H1 (cell line): Measurements from ENCODE around the gene ISM1. TPM values are rescaled to one million over a fixed set of nuclear protein-coding genes. Genes with fewer than 3 reads are reported as not detected.

Source experiments
- CTCF ChIA-PET: fragments of 300-600 bp; sonication (Branson Sonifier 250); formaldehyde crosslinking; loops from one replicate; lab custom pipeline; 2021; ENCODE audit not compliant: partially characterized antibody; lab: Charles Lee
- POLR2A ChIA-PET: fragments of 300-600 bp; sonication (Branson Sonifier 250); formaldehyde crosslinking; loops from one replicate; lab custom pipeline; 2021; ENCODE audit warnings: inconsistent platforms; ENCODE audit not compliant: partially characterized antibody; lab: Charles Lee
- DNase-seq, 2 experiments: peaks; one replicate each; pipeline versions ENCODE4 v3.0.0 to v3.0.0-alpha.2; 2010 to 2022; ENCODE audit warnings: low spot score in 2 of 2, low read depth in 1 of 2, mixed read lengths in 1 of 2
- FAIRE-seq: peaks from 2 replicates; lab custom pipeline; 2011; peaks lifted over from hg19 to GRCh38; lab: Jason Lieb, UNC
- H2AFZ ChIP-seq: 2 replicates; pipeline ENCODE4 v1.8.1; 2012; ENCODE audit warnings: low read length, inconsistent platforms
- H2AK5ac ChIP-seq: 2 replicates; pipeline ENCODE4 v1.6.1; 2013; ENCODE audit warnings: low read depth, low read length
- H2BK120ac ChIP-seq: replicated peaks from 2 replicates; pipeline ENCODE3; 2013; ENCODE audit warnings: low read depth, low read length, inconsistent platforms
- H2BK12ac ChIP-seq: 2 replicates; pipeline ENCODE4 v1.6.1; 2013; ENCODE audit warnings: low read depth, low read length
- H2BK15ac ChIP-seq: 2 replicates; pipeline ENCODE4 v1.6.1; 2013; ENCODE audit warnings: low read length
- H2BK20ac ChIP-seq: 2 replicates; pipeline ENCODE4 v1.6.1; 2013; ENCODE audit warnings: low read length
- H2BK5ac ChIP-seq: 2 replicates; pipeline ENCODE4 v1.6.1; 2013; ENCODE audit warnings: low read depth, low read length
- H3K14ac ChIP-seq: 2 replicates; pipeline ENCODE4 v1.6.1; 2013; ENCODE audit warnings: inconsistent platforms; ENCODE audit not compliant: insufficient read length
- H3K18ac ChIP-seq: 2 replicates; pipeline ENCODE4 v1.6.1; 2013; ENCODE audit warnings: low read length; ENCODE audit errors: extremely low read depth
- H3K23ac ChIP-seq: 2 replicates; pipeline ENCODE4 v1.6.1; 2013; ENCODE audit warnings: inconsistent platforms; ENCODE audit not compliant: insufficient read length
- H3K23me2 ChIP-seq: 2 replicates; pipeline ENCODE4 v1.6.1; 2013; ENCODE audit warnings: low read depth, low read length
- H3K27ac ChIP-seq: 2 replicates; pipeline ENCODE4 v1.6.1; 2011; ENCODE audit warnings: low read depth, low read length, inconsistent platforms
- H3K27me3 ChIP-seq, 4 experiments: replicated peaks in 1 of 4; 1 replicate in 1 of 4; 2 replicates in 3 of 4; pipeline versions ENCODE4 v1.6.1 to v1.8.1; 2011 to 2013; ENCODE audit warnings: low read length in 3 of 4, mild to moderate bottlenecking in 3 of 4, inconsistent platforms in 2 of 4, mixed read lengths in 2 of 4, moderate library complexity in 1 of 4; ENCODE audit not compliant: control insufficient read depth in 3 of 4, insufficient read depth in 3 of 4; ENCODE audit errors: extremely low read depth in 1 of 4
- H3K36me3 ChIP-seq, 4 experiments: 2 replicates each; pipeline versions ENCODE4 v1.6.1 to v1.8.1; 2011 to 2013; ENCODE audit warnings: mild to moderate bottlenecking in 4 of 4, low read length in 3 of 4, moderate library complexity in 2 of 4, control low read depth in 1 of 4, inconsistent platforms in 1 of 4; ENCODE audit not compliant: insufficient read depth in 4 of 4, control insufficient read depth in 2 of 4
- H3K4ac ChIP-seq: replicated peaks from 2 replicates; pipeline ENCODE3; 2013; ENCODE audit warnings: low read length, low read depth, mixed read lengths, inconsistent platforms; ENCODE audit not compliant: insufficient read length
- H3K4me1 ChIP-seq, 4 experiments: replicated peaks in 1 of 4; 1 replicate in 1 of 4; 2 replicates in 3 of 4; pipeline versions ENCODE4 v1.6.1 to v1.8.1; 2011 to 2013; ENCODE audit warnings: low read length in 3 of 4, inconsistent platforms in 2 of 4, mixed read lengths in 1 of 4; ENCODE audit not compliant: insufficient read depth in 4 of 4, control insufficient read depth in 3 of 4
- H3K4me2 ChIP-seq, 2 experiments: 2 replicates each; pipeline versions ENCODE4 v1.6.1 to v1.8.1; 2011 to 2013; ENCODE audit warnings: low read depth in 2 of 2, low read length in 2 of 2, control low read depth in 1 of 2, inconsistent platforms in 1 of 2, mild to moderate bottlenecking in 1 of 2; ENCODE audit not compliant: insufficient read depth in 1 of 2
- H3K4me3 ChIP-seq, 4 experiments: fragments of 200-600, 300-600 bp in 1 of 4; sonication (generic), shearing (Covaris generic), sonication (Bioruptor Twin) in 1 of 4; 2 replicates each; pipeline versions ENCODE4 v1.5.1 to v1.8.1; 2011 to 2016; ENCODE audit warnings: low read length in 4 of 4, low read depth in 3 of 4, control low read depth in 2 of 4, inconsistent platforms in 2 of 4, mild to moderate bottlenecking in 2 of 4, mixed read lengths in 1 of 4, moderate library complexity in 1 of 4; ENCODE audit not compliant: insufficient read depth in 2 of 4; ENCODE audit errors: extremely low read depth in 1 of 4
- H3K56ac ChIP-seq: replicated peaks from 2 replicates; pipeline ENCODE3; 2013; ENCODE audit warnings: low read depth, mild to moderate bottlenecking, mixed read lengths, low read length, inconsistent platforms; ENCODE audit not compliant: insufficient read length
- H3K79me1 ChIP-seq: 2 replicates; pipeline ENCODE4 v1.6.1; 2013; ENCODE audit warnings: low read depth, low read length, control low read depth
- H3K79me2 ChIP-seq, 2 experiments: 2 replicates each; pipeline versions ENCODE4 v1.6.1 to v1.8.1; 2012 to 2013; ENCODE audit warnings: low read length in 2 of 2, mild to moderate bottlenecking in 2 of 2, inconsistent platforms in 1 of 2; ENCODE audit not compliant: insufficient read depth in 2 of 2, control insufficient read depth in 1 of 2
- H3K9ac ChIP-seq, 4 experiments: replicated peaks in 1 of 4; 1 replicate in 1 of 4; 2 replicates in 3 of 4; pipeline versions ENCODE4 v1.6.1 to v1.8.1; 2011 to 2013; ENCODE audit warnings: low read depth in 3 of 4, low read length in 3 of 4, control low read depth in 2 of 4, mild to moderate bottlenecking in 2 of 4, moderate library complexity in 2 of 4, inconsistent platforms in 1 of 4; ENCODE audit errors: extremely low read depth in 1 of 4
- H3K9me3 ChIP-seq, 2 experiments: 2 replicates each; pipeline versions ENCODE4 v1.6.1 to v1.8.1; 2012 to 2013; ENCODE audit warnings: mild to moderate bottlenecking in 2 of 2, moderate library complexity in 2 of 2, control low read depth in 1 of 2, inconsistent platforms in 1 of 2, low read depth in 1 of 2, low read length in 1 of 2, mixed read lengths in 1 of 2; ENCODE audit not compliant: insufficient read depth in 2 of 2
- H4K20me1 ChIP-seq, 2 experiments: replicated peaks in 1 of 2; 2 replicates each; pipeline versions ENCODE3 to v1.8.1; 2011 to 2013; ENCODE audit warnings: inconsistent platforms in 2 of 2, low read length in 2 of 2, mild to moderate bottlenecking in 1 of 2; ENCODE audit not compliant: insufficient read depth in 2 of 2, control insufficient read depth in 1 of 2
- H4K5ac ChIP-seq: 2 replicates; pipeline ENCODE4 v1.6.1; 2013; ENCODE audit warnings: low read length, low read depth, mixed read lengths, inconsistent platforms; ENCODE audit not compliant: insufficient read length
- H4K8ac ChIP-seq: 2 replicates; pipeline ENCODE4 v1.8.0; 2013; ENCODE audit warnings: mild to moderate bottlenecking, moderate library complexity, low read length, inconsistent platforms; ENCODE audit not compliant: insufficient read depth; ENCODE audit errors: extremely low read depth
- H4K91ac ChIP-seq: replicated peaks from 2 replicates; pipeline ENCODE3; 2013; ENCODE audit warnings: low read length, mixed read lengths, inconsistent platforms; ENCODE audit not compliant: insufficient read length
- EGR1 ChIP-seq: IDR thresholded peaks from 2 replicates; pipeline ENCODE4 v1.6.1; 2011; ENCODE audit warnings: low read depth, low read length, borderline replicate concordance
- HDAC2 ChIP-seq, 2 experiments: fragments of 300-600 bp in 1 of 2; sonication (generic) in 1 of 2; IDR thresholded peaks; 2 replicates each; pipeline ENCODE4 v1.6.1; 2011 to 2012; ENCODE audit warnings: low read depth in 2 of 2, low read length in 2 of 2, mild to moderate bottlenecking in 2 of 2, moderate library complexity in 2 of 2, borderline replicate concordance in 1 of 2, inconsistent platforms in 1 of 2
- POLR2A ChIP-seq, 2 experiments: IDR thresholded peaks; 1 replicate in 1 of 2; 2 replicates in 1 of 2; pipeline ENCODE4 v1.6.1; 2011; ENCODE audit warnings: low read depth in 2 of 2, low read length in 2 of 2, mild to moderate bottlenecking in 2 of 2; ENCODE audit errors: control extremely low read depth in 1 of 2
- POU5F1 ChIP-seq: IDR thresholded peaks from 2 replicates; pipeline ENCODE4 v1.6.1; 2011; ENCODE audit warnings: low read depth, mild to moderate bottlenecking, low read length, moderate library complexity
- RBBP5 ChIP-seq: IDR thresholded peaks from 2 replicates; pipeline ENCODE4 v1.7.1; 2012; ENCODE audit warnings: low read depth, mild to moderate bottlenecking, inconsistent platforms, low read length, moderate library complexity, borderline replicate concordance
- TEAD4 ChIP-seq: IDR thresholded peaks from 2 replicates; pipeline ENCODE4 v1.6.1; 2012; ENCODE audit warnings: low read depth, low read length, inconsistent platforms, mixed read lengths
- WGBS, 2 experiments: shearing (Covaris generic) in 1 of 2; methylation state at CpG; one replicate each; pipeline versions ENCODE4 v1.1.6 to v1.1.7; 2013 to 2015; ENCODE audit warnings: low lambda C conversion rate in 2 of 2, mixed read lengths in 2 of 2, inconsistent platforms in 1 of 2, low coverage in 1 of 2, missing lambda C conversion rate in 1 of 2; ENCODE audit not compliant: insufficient replicate concordance in 2 of 2, insufficient coverage in 1 of 2, insufficient read length in 1 of 2; ENCODE audit errors: extremely low coverage in 1 of 2, missing lambda C conversion rate in 1 of 2; 5-methylcytosine and 5-hydroxymethylcytosine counted together
- polyA plus RNA-seq, 7 experiments: library from polyadenylated mRNA; depleted of rRNA in 3 of 7; stranded (reverse) in 5 of 7; unstranded in 2 of 7; fragments of >200 nt in 5 of 7; fragments of 200-250 nt in 2 of 7; gene quantifications; 1 replicate in 5 of 7; 2 replicates in 1 of 7; 4 replicates in 1 of 7; pipeline versions ENCODE4 v1.2.1 to v1.2.3, GENCODE V29; 2011 to 2013; ENCODE audit warnings: missing spikeins in 2 of 7, mixed read lengths in 2 of 7
- total RNA-seq: library from RNA; stranded (reverse); fragmentation: NEBNext Ultra II Directional; extraction: Animal tissue kit (Norgen Biotek cat#: 25700); gene quantifications from 2 replicates; pipeline ENCODE4 v1.2.1, GENCODE V29; 2021

Gene ISM1
- total and polyA plus RNA-seq, 2 of the 8 experiments (the other 6 are each of a cell fraction or from before 2014, with no cell fraction given), result 0.62 to 0.97 TPM

DNA sequence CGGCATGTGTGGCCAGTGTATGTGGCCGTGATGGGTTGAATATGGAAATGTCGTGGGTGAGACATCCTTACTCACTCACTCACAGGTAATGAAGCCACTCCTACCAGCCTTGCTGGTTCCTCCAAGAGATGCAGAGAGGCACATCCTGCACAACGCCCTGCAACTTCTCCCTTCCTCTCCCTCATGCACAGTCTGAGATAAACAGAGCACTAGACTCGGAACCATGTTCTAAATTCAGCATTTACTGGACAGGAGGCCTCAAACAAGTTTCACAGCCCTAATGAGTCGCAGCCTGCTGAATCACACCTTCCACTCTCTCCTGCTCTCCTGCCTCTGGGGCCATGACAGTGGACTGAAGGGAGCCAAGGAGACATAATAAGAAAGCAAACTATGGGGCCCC, 91.2 kb downstream of the ISM1 start:
- no peak overlapping the region for H3K4me2 ChIP-seq
- H3K79me2 ChIP-seq, result no peaks in the 10 kb centered on the region
- no peaks in the 10 kb centered on the region for H4K20me1 ChIP-seq
- no peak overlapping the region for H2BK120ac ChIP-seq
- H3K9me3 ChIP-seq, result 0 out of 4 replicates have a peak, but pooled peaks cover 0 to 2% of the 10 kb centered on the region in 2 experiments
- no peaks in the 10 kb centered on the region for H3K4me1 ChIP-seq
- no peak overlapping the region for H2AK5ac ChIP-seq
- H3K36me3 ChIP-seq, result no peaks in the 10 kb centered on the region
- H3K14ac ChIP-seq, result no peak overlapping the region
- no peaks in the 10 kb centered on the region for H3K23me2 ChIP-seq
- H2AFZ ChIP-seq, result no peak overlapping the region
- H3K27me3 ChIP-seq, result no peaks in the 10 kb centered on the region
- H4K8ac ChIP-seq, result no peak overlapping the region
- H3K56ac ChIP-seq, result no peak overlapping the region
- H3K27ac ChIP-seq, result no peak overlapping the region
- no peak overlapping the region for H4K5ac ChIP-seq
- 84% methylated on average over 6 of the region's 6 CpGs; no CpG with 5 or more reads in 1 of the 2 experiments for WGBS, 2 experiments
- H4K91ac ChIP-seq, result no peak overlapping the region
- no peak for FAIRE-seq
- no peak overlapping the region for H2BK20ac ChIP-seq
- H3K4me3 ChIP-seq, result no peak overlapping the region
- H3K9ac ChIP-seq, result no peak overlapping the region
- POLR2A ChIA-PET, result no interaction called here
- CTCF ChIA-PET, result interaction anchor here (3.8 kb wide), 1 partner anchor 10 kb away, joined by 19 read pairs; no protein-coding TSS in a partner anchor
- H2BK15ac ChIP-seq, result no peak overlapping the region
- H2BK12ac ChIP-seq, result no peak overlapping the region
- no peak overlapping the region for H3K18ac ChIP-seq
- no peak for DNase-seq
- H3K23ac ChIP-seq, result no peak overlapping the region
- H3K4ac ChIP-seq, result no peak overlapping the region
- no peaks in the 10 kb centered on the region for H3K79me1 ChIP-seq
- no peak overlapping the region for H2BK5ac ChIP-seq
- TF ChIP-seq HDAC2 (IDR thresholded peaks at IDR 0.05; ENCODE audit: borderline replicate concordance in 1 of 2, low read depth in 2 of 2, low read length in 2 of 2) (no peak), POU5F1 (no peak), RBBP5 (no peak), TEAD4 (no peak), POLR2A (IDR thresholded peaks at IDR 0.05; ENCODE audit: control extremely low read depth in 1 of 2, low read depth in 2 of 2, low read length in 2 of 2) (no peak), EGR1 (no peak)
